Measurements from ENCODE around the gene SHH. TPM values are rescaled to one million over a fixed set of nuclear protein-coding genes. Genes with fewer than 3 reads are reported as not detected.

The SHH gene
- total RNA-seq, 1 experiment from 2014 or later, result not detected

DNA sequence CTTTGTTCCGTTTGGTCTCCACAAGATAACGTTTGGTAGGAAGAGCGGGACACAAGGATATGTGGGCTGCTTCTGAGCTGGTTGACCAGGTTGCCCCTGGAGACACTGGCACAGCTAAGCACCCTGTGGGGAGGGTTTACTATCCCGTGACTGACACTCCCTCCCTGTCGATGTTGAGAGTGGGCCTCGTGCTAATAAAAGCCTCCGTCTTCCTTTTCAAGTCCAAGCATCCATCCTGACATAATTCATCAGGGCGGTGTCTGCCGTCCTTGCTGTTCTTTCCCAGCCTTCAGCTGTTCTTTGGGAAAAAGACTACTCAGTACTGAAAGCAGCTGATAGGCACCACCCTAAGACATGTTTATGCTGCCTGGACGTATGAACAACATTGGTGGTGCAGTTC, 49.6 kb downstream of the SHH start:
- no peaks in the 10 kb centered on the region for H3K27me3 ChIP-seq (replicated peaks)
- H3K9me3 ChIP-seq (replicated peaks), result no peaks in the 10 kb centered on the region
- DNase-seq (ENCODE audit: low read depth in 1 of 2, low spot score in 2 of 2), result no peak
- H3K36me3 ChIP-seq, result peaks cover 68% of the 10 kb centered on the region
- H3K4me3 ChIP-seq, result no peak overlapping the region
- no peak overlapping the region for H3K27ac ChIP-seq
- no peaks in the 10 kb centered on the region for H3K4me1 ChIP-seq (replicated peaks)

DNA sequence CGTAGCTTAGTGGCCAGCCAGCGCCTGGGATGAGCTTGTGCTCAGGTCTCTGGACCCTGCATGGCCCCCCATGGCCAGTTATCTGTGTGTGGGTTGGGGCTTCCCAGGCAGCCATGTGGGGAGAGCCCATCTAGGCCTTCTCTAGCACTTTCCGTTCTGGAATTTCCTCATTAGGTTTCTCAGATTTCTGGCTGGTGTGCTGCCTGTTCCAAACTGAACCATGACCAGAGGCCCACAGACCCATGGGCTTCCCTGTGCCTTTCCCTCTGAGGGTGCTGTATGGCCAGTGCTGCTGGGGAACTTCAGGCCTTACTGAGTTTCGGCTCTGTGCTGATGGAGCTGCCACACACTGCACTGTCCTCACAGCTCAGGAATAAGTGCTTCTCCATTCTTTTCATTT, 50.2 kb downstream of the SHH start:
- Histone ChIP-seq H3K4me1 (replicated peaks) (no peaks in the 10 kb centered on the region), H3K4me3 (no peak overlapping the region), H3K9me3 (replicated peaks) (no peaks in the 10 kb centered on the region), H3K36me3 (peaks cover 67% of the 10 kb centered on the region), H3K27me3 (replicated peaks) (no peaks in the 10 kb centered on the region), H3K27ac (no peak overlapping the region)
- no peak for DNase-seq (ENCODE audit: low read depth in 1 of 2, low spot score in 2 of 2)

DNA sequence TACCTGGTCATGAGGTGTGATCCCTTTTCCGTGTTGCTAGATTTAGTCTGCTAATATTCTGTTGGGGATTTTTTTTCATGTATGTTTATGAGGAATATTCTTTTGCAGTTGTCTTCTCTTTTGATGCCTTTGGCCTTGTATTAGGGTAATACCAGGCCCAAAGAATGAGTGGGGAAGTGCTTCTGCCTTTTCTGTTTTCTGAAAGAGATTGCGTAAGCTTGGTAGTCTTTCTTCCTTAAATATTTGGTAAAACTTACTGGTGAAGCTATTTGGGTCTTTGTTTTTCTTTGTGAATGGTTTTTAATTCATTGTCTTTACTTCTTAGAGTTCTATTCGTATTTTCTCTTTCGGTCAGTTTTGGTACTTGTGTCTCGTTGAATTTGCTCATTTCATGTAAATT, 51.1 kb downstream of the SHH start:
- Histone ChIP-seq H3K36me3 (peaks cover 66% of the 10 kb centered on the region), H3K27me3 (replicated peaks) (no peaks in the 10 kb centered on the region), H3K4me3 (no peak overlapping the region), H3K4me1 (replicated peaks) (no peaks in the 10 kb centered on the region), H3K9me3 (replicated peaks) (no peaks in the 10 kb centered on the region), H3K27ac (no peak overlapping the region)
- DNase-seq (ENCODE audit: low read depth in 1 of 2, low spot score in 2 of 2), result no peak

DNA sequence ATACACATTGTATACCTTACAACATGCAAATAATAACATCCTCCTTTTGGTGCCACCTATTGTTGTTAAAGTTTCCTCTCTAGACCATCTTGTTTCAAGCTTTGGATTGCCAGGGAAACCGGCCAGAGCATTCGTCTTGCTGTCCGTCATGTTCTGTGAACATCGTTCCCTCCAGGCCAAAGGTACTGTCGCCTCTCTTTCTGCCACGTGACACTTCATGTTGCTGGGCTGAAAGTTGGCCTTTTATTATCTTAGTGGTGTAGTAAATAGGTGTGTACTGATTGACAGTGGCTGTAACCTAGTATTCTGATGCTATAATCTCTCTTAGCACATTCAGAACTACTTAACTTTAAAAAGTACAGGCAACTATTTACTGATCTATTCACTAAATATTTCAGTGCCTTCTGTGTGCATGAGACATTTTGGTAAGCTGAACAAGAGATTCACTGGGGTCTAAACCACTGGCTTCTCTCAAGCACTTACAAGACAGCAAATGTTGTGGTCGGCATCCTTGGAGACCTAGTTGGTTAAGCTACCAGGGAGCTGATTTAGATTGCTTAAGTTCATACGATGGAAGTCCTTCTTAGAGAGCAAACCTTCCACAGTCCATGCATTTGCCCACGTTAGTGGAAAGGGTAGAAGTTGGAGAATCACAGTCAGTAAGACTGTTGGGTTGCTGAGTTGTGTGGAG, 52.4 kb downstream of the SHH start:
- Histone ChIP-seq H3K36me3 (peaks cover 53% of the 10 kb centered on the region), H3K9me3 (replicated peaks) (no peaks in the 10 kb centered on the region), H3K4me3 (no peak overlapping the region), H3K27me3 (replicated peaks) (no peaks in the 10 kb centered on the region), H3K27ac (no peak overlapping the region), H3K4me1 (replicated peaks) (no peaks in the 10 kb centered on the region)
- DNase-seq (ENCODE audit: low read depth in 1 of 2, low spot score in 2 of 2), result no peak

DNA sequence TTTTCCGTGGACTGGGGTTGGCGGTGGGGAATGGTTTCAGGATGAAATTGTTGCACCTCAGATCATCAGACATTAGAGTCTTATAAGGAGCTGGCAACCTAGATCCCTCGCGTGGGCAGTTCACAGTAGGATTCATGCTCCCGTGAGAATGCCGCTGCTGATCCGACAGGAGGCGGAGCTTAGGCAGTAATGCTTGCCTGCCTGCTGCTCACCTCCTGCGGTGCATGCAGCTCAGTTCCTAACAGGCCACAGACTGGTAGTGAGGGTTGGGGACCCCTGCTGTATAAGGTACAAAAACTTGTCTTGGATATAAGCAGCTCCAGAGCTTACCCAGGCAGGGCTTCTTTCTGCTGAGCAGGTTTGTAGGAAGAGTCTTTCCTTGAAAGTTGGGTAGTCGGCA, 53.9 kb downstream of the SHH start:
- DNase-seq (ENCODE audit: low read depth in 1 of 2, low spot score in 2 of 2), result no peak
- no peak overlapping the region for H3K27ac ChIP-seq
- no peak overlapping the region for H3K4me3 ChIP-seq
- peaks cover 40% of the 10 kb centered on the region for H3K36me3 ChIP-seq
- no peaks in the 10 kb centered on the region for H3K4me1 ChIP-seq (replicated peaks)
- H3K9me3 ChIP-seq (replicated peaks), result no peaks in the 10 kb centered on the region
- no peaks in the 10 kb centered on the region for H3K27me3 ChIP-seq (replicated peaks)

DNA sequence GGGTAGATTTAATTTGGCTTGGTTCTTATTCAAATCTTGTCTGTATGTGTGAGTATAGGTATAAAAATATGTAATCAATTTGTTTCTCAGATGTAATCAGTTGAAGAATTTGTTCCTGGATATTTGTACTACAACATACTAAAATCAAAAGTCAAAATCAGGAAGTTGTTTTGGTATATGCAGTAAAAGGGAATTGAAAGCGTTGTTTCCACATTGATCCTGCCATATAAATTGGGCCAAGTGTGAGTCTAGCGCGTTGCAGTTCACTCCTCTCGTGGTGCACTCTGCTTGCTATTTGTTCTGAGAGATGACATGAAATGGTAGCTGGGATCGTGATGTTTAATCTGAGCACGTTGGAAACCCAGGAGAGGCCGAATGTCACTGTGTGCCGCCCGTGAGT, 55.9 kb downstream of the SHH start:
- Histone ChIP-seq H3K27ac (no peak overlapping the region), H3K36me3 (peaks cover 30% of the 10 kb centered on the region), H3K4me1 (replicated peaks) (no peaks in the 10 kb centered on the region), H3K9me3 (replicated peaks) (no peaks in the 10 kb centered on the region), H3K4me3 (no peak overlapping the region), H3K27me3 (replicated peaks) (no peaks in the 10 kb centered on the region)
- no peak for DNase-seq (ENCODE audit: low read depth in 1 of 2, low spot score in 2 of 2)

DNA sequence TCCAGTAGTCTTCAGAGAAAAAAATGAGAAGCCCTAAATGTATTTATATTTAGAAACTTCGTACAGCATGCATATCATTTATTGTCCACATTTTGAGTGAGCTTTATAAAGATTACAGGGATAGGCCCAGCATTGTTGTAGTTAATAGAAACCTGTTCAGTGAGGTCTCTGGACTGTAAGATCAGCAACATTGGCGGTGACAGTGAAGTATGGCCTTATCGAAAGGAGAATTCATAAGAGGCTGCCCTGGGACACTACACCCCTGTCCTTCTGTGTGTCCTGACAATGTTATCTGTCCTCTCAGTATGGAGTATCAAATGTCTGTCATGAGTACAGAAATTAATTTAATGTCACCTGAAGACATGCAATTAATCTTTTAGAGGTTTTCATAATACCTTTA, 57.2 kb downstream of the SHH start:
- H3K27ac ChIP-seq, result no peak overlapping the region

DNA sequence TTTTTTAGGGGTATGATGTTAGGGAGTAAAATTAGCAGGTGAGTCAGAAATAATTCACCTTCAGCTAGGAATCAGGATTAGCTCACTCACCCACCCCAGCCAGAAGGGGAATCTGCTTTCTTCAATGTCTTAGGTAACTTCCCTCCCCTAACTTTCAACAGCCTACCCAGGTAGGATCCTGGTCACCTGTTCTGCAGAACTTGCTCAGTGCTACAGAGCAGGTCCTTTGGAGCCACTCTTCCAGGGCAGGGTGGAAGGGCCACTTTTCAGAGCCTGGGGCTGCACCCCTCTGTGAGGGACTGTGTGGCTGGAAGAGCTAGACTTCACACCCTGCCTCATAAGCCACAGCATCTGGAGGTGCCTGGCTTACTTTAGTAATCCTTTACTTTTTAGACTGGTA, 58.1 kb downstream of the SHH start:
- Histone ChIP-seq H3K27ac (no peak overlapping the region), H3K4me1 (replicated peaks) (no peaks in the 10 kb centered on the region), H3K36me3 (peaks cover 20% of the 10 kb centered on the region), H3K27me3 (replicated peaks) (no peaks in the 10 kb centered on the region), H3K4me3 (no peak overlapping the region), H3K9me3 (replicated peaks) (no peaks in the 10 kb centered on the region)
- DNase-seq (ENCODE audit: low read depth in 1 of 2, low spot score in 2 of 2), result no peak

More for the DNA sequence above, 57.2 kb downstream of the SHH start:
- DNase-seq (ENCODE audit: low read depth in 1 of 2, low spot score in 2 of 2), result no peak
- Histone ChIP-seq H3K4me1 (replicated peaks) (no peaks in the 10 kb centered on the region), H3K9me3 (replicated peaks) (no peaks in the 10 kb centered on the region), H3K36me3 (peaks cover 26% of the 10 kb centered on the region), H3K27me3 (replicated peaks) (no peaks in the 10 kb centered on the region), H3K4me3 (no peak overlapping the region)

DNA sequence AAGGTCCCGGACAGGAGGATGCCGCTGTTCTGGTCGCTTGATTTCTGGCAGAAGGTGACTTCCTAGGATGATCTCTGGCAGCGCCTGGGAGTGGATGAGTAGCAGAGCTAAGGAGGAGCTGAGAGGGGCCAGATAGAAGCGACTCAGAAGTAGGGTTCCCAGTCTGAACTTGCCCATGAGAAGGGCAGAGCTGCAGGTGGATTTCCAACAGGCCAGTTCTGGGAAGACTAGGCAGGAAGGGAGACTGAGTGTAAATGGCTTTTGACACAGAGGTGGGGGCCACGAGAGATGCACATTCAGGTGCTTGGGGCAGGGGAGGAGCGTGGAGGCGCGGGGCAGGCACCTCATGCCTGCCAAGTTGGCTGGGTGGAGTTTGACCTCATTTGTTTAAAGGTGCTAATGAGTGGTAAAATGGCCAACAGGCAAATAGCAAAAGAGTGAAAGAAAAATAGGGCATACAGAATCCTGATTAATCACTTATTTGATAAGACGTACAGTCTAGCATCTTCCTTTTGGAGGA, 58.8 kb downstream of the SHH start:
- Histone ChIP-seq H3K4me3 (no peak overlapping the region), H3K27me3 (replicated peaks) (no peaks in the 10 kb centered on the region), H3K4me1 (replicated peaks) (no peaks in the 10 kb centered on the region), H3K9me3 (replicated peaks) (no peaks in the 10 kb centered on the region), H3K27ac (no peak overlapping the region), H3K36me3 (peaks cover 16% of the 10 kb centered on the region; the same call in 1 of the 2 replicates)
- no peak for DNase-seq (ENCODE audit: low read depth in 1 of 2, low spot score in 2 of 2)

DNA sequence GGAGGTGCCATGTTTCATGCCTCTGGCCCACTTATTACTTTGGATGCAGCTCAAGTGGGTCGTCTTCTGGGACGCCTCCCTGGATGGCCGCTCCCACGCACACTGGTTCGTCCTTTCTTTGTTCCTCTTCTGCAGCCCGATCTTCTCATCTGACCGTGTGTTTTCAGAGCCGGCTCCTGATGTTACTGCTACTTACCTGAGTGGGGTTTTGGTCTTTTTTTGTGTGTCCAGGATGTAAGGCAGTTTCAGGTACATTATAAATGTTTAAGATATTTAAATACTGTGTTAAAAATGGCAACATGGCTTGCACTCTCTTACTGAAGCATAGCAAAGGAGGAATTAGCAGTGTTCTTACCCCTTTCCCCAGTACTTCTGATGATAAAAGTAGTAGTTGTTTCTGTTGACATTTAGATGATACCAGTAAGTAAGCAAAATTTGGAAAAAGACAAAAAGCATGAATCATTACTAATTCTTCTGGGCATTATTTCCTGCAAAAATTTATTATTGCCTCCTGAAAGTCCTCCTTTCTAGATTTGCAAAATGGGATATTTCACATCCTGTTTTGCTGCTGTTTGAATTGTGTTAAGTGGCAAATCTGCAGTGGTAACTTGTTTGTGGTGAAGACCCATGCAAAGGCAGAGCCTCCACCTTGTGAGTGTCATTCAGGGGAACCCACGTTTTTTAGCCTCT, 59.4 kb downstream of the SHH start:
- Histone ChIP-seq H3K9me3 (replicated peaks) (no peaks in the 10 kb centered on the region), H3K27me3 (replicated peaks) (no peaks in the 10 kb centered on the region), H3K36me3 (peaks cover 16% of the 10 kb centered on the region; the same call in 1 of the 2 replicates), H3K4me3 (no peak overlapping the region), H3K4me1 (replicated peaks) (no peaks in the 10 kb centered on the region), H3K27ac (no peak overlapping the region)
- DNase-seq (ENCODE audit: low read depth in 1 of 2, low spot score in 2 of 2), result no peak

DNA sequence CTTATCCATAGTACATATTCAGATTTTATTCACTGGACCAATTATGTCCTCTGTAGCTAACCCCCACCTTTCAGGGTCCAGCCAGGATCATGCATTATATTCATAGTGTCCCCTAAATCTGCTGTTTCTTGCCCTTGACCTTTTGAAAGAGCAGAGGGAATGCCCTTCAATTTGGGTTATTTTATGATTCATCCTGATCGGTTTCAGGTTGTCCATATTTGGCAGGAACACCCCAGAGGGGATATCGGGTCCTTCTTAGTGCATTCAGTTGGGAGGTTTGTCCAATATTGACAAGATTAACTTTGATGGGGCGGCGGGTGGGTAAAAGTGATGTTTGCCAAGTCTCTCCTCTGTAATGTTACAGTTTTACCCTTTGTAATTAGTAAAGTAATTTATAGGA, 60.9 kb downstream of the SHH start:
- no peak overlapping the region for H3K27ac ChIP-seq
- H3K36me3 ChIP-seq, result peaks cover 15% of the 10 kb centered on the region
- no peaks in the 10 kb centered on the region for H3K27me3 ChIP-seq (replicated peaks)
- H3K9me3 ChIP-seq (replicated peaks), result no peaks in the 10 kb centered on the region
- DNase-seq (ENCODE audit: low read depth in 1 of 2, low spot score in 2 of 2), result no peak
- H3K4me3 ChIP-seq, result no peak overlapping the region
- H3K4me1 ChIP-seq (replicated peaks), result no peaks in the 10 kb centered on the region

DNA sequence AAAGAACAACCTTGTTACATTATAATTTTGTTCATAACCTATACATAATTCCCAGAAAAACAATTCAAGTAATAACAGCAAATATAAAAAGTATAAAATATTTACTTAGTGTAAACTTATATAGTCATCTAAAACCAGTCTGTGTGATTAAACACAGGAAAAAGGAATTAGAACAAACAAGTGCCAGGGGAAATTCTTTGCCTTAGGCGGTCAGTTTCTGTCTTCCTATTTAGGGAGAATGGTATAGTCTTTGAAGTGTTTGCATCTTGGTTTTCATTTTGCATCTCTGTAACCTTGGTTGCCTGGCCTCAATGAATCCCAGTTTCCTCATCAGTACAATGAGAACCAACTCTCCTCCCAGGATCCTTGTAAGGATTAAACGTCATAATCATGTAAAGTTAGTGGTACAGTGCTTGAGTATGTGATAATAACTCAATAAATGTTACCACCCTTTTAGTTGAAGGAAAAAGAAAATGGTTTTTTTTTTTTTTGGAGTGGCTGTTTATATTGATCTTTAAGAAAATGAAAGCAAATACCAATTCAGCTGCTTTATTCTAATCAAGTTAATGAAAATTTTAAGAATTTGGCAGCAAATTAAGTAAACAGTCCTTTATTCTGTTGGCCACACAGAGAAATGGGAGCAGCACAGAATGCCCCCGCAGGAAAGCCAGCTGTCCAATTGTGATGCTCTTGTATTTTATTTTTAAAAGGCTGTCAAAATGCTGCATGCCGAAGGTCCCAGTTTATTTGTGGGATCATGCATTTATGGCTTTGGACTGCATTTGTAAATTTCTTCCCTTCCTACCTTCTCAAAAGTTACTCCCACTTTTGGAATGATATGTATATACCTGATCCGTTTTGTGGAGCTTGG, 61.8 kb downstream of the SHH start:
- Histone ChIP-seq H3K4me3 (no peak overlapping the region), H3K27ac (no peak overlapping the region), H3K36me3 (peaks cover 21% of the 10 kb centered on the region), H3K4me1 (replicated peaks) (no peaks in the 10 kb centered on the region), H3K27me3 (replicated peaks) (no peaks in the 10 kb centered on the region), H3K9me3 (replicated peaks) (no peaks in the 10 kb centered on the region)
- DNase-seq (ENCODE audit: low read depth in 1 of 2, low spot score in 2 of 2), result no peak
